Lower leg skin (tissue), 3 donors: Measurements from ENCODE around the gene ARID1B.

Experiments
- CTCF ChIP-seq, 3 donors: fragments of 450-650 bp; IDR thresholded peaks; one replicate each; pipeline ENCODE4 v1.5.1; 2016; ENCODE audit warnings: antibody characterized with exemption in 3 of 3, mild to moderate bottlenecking in 3 of 3, moderate library complexity in 2 of 3
- POLR2A ChIP-seq, 2 donors: fragments of 450-650 bp; IDR thresholded peaks; one replicate each; pipeline ENCODE4 v1.6.1; 2016 to 2017; ENCODE audit warnings: antibody characterized with exemption in 2 of 2, mild to moderate bottlenecking in 1 of 2, moderate library complexity in 1 of 2

GRCh38 chr6:156806155-156806554 lies 29.0 kb downstream of the ARID1B start:
- TF ChIP-seq CTCF (IDR thresholded peaks at IDR 0.05), result no peak
- TF ChIP-seq POLR2A (IDR thresholded peaks at IDR 0.05), result no peak
